Epithelial cell of proximal tubule (primary cell): ENCODE results near the gene GALR1. TPM values are rescaled to one million over a fixed set of nuclear protein-coding genes. Genes with fewer than 3 reads are reported as not detected.

Experiments used
- DNase-seq: peaks from one replicate; pipeline ENCODE4 v3.0.0-alpha.2; 2011; ENCODE audit warnings: low read depth
- H3K4me3 ChIP-seq: 2 replicates; pipeline ENCODE4 v1.5.1; 2011; ENCODE audit warnings: low read depth, mild to moderate bottlenecking, low read length
- CTCF ChIP-seq: conservative IDR thresholded peaks from 2 replicates; pipeline ENCODE4 v1.5.1; 2012; ENCODE audit warnings: low read depth, mild to moderate bottlenecking, low read length
- total RNA-seq: library from RNA; depleted of rRNA; stranded (reverse); fragments of >200 nt; gene quantifications from 2 replicates; pipeline ENCODE4 v1.2.3, GENCODE V29; 2015

The GALR1 gene
- total RNA-seq, 1 donor from 2014 or later = not detected

GRCh38 chr18:77300579-77300978 lies 50.9 kb downstream of the GALR1 start:
- no peak overlapping the region for H3K4me3 ChIP-seq
- no peak for DNase-seq
- TF ChIP-seq CTCF = no peak

- DNase-seq = no peak
- TF ChIP-seq CTCF = no peak
- H3K4me3 ChIP-seq = no peak overlapping the region
These were observed 54.6 kb downstream of the GALR1 start for GRCh38 chr18:77304268-77304667.

- no peak for DNase-seq
- no peak overlapping the region for H3K4me3 ChIP-seq
- TF ChIP-seq CTCF = no peak
These were observed 56.0 kb downstream of the GALR1 start for GRCh38 chr18:77305676-77306075.

- no peak for DNase-seq
- H3K4me3 ChIP-seq = no peak overlapping the region
- no peak for TF ChIP-seq CTCF
These were observed 58.6 kb downstream of the GALR1 start for GRCh38 chr18:77308216-77308615.

GRCh38 chr18:77314511-77314910 lies 64.9 kb downstream of the GALR1 start:
- H3K4me3 ChIP-seq = no peak overlapping the region
- no peak for TF ChIP-seq CTCF
- no peak for DNase-seq

- no peak for TF ChIP-seq CTCF
- no peak for DNase-seq
- H3K4me3 ChIP-seq = no peak overlapping the region
These were observed 65.3 kb downstream of the GALR1 start for GRCh38 chr18:77314952-77315351.

GRCh38 chr18:77316008-77316407 lies 66.4 kb downstream of the GALR1 start:
- no peak overlapping the region for H3K4me3 ChIP-seq
- DNase-seq = no peak
- no peak for TF ChIP-seq CTCF
